Skin of body (tissue), 2 donors: ENCODE data around the gene FGF12. TPM values are rescaled to one million over a fixed set of nuclear protein-coding genes. Genes with fewer than 3 reads are reported as not detected.

ENCODE experiments used
- DNase-seq: peaks from one replicate; lab custom pipeline; 2025; lab: John Stamatoyannopoulos, UW
- total RNA-seq: library from RNA; depleted of rRNA; stranded (reverse); fragments of >200 nt; gene quantifications from one replicate; pipeline ENCODE4 v1.2.3, GENCODE V29; 2014

FGF12 gene
- total RNA-seq, 1 donor from 2014 or later: 1.4 TPM

DNA sequence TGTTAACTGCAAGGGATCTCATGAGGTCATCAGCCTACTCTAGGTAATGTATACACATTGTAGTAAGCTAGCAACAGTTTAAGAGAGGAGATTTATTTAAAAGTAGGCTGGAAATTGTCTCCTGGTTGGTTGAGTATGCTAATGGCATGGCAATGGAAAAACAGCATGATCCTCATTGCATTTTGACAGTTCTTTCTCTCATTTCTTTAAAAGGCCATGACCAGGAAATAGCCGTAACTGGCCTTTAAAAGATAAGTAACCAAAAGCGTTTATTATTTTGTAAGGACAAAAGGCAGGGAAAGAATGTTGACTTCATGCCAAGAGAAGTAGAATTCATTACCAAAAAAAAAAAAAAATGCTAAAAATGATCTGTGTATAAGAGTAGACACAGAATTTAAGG lies 310.3 kb downstream of the FGF12 start:
- DNase-seq: no peak

DNA sequence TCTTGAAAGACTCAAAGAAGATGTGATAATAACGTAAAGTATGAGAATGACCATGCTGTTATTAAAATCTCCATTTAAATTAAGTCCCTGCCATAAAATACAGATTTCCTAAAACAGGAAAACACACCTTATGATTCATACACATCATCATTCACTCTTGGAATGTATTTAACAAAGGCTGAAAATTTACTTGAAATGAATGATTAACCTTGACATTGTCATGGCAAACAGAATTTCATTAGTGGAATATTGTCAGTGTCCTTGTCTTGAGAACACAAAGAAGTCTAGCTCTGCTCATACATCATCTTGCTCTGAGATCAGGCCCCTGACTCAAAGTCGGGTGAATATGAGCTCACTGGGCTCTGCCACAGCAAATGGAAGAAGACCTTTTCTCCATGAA lies 313.9 kb downstream of the FGF12 start:
- DNase-seq: no peak

DNA sequence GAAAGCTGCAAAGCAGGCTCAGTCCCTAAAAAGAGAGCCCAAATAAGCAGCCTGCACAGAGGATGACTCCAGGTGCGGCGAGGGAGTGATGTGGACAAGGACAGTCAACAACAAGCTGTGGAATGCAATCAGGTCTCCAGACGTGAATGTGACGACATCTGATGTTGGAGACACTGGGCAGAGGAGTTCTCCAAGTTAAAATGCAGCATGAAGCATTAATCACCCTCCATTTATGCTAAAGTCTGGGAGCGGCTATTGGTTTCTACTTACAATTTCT lies 316.7 kb downstream of the FGF12 start:
- no peak for DNase-seq

DNA sequence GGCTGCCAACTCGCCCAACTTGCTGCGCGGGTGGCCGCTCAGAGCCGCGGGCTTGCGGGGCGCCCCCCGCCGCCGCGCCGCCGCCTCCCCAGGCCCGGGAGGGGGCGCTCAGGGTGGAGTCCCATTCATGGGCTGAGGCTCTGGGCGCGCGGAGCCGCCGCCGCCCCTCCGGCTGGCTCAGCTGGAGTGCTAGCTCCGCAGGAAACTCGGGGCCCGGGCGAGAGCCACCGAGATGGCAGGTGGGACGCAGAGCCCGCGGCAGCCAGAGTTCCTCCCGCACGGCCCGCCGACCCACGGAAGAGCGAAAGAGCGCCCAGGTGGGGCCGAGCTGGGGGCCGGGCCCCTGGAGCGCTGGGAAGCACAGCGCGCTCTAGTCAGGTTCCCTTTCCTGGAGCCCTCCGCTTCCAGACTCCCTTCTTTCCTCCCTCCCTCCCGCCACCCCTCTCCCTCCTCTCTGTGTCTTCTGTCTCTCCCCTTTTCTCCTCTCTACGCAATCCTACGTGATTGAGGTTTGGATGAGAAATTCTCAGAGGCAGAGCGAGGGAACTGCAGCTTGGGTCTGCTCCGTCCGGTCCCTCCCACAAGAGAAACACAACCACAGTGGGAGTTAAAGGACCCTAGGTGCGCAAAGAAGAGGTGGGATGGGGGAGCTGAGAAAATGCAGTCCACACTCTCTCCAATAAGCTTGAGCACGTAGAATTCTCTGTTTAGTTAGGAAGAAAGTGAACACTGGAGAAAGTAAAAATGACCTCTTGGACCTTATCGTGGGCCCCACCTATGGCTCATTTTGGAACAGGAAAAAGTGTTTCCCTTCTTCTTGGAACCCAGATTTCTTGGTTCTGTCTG lies 317.3 kb downstream of the FGF12 start:
- DNase-seq: peak; percentile 17

DNA sequence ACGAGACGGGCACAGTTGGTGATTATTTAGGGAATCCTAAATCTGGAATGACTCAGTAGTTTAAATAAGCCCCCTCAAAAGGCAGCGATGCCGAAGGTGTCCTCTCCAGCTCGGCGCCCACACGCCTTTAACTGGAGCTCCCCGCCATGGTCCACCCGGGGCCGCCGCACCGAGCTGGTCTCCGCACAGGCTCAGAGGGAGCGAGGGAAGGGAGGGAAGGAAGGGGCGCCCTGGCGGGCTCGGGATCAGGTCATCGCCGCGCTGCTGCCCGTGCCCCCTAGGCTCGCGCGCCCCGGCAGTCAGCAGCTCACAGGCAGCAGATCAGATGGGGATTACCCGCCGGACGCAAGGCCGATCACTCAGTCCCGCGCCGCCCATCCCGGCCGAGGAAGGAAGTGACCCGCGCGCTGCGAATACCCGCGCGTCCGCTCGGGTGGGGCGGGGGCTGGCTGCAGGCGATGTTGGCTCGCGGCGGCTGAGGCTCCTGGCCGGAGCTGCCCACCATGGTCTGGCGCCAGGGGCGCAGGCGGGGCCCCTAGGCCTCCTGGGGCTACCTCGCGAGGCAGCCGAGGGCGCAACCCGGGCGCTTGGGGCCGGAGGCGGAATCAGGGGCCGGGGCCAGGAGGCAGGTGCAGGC lies 318.0 kb downstream of the FGF12 start:
- DNase-seq: no peak

DNA sequence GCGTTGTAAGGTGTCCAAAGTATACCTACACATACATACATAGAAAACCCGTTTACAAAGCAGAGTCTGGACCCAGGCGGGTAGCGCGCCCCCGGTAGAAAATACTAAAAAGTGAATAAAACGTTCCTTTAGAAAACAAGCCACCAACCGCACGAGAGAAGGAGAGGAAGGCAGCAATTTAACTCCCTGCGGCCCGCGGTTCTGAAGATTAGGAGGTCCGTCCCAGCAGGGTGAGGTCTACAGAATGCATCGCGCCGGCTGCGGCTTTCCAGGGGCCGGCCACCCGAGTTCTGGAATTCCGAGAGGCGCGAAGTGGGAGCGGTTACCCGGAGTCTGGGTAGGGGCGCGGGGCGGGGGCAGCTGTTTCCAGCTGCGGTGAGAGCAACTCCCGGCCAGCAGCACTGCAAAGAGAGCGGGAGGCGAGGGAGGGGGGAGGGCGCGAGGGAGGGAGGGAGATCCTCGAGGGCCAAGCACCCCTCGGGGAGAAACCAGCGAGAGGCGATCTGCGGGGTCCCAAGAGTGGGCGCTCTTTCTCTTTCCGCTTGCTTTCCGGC lies 318.6 kb downstream of the FGF12 start:
- DNase-seq: no peak

DNA sequence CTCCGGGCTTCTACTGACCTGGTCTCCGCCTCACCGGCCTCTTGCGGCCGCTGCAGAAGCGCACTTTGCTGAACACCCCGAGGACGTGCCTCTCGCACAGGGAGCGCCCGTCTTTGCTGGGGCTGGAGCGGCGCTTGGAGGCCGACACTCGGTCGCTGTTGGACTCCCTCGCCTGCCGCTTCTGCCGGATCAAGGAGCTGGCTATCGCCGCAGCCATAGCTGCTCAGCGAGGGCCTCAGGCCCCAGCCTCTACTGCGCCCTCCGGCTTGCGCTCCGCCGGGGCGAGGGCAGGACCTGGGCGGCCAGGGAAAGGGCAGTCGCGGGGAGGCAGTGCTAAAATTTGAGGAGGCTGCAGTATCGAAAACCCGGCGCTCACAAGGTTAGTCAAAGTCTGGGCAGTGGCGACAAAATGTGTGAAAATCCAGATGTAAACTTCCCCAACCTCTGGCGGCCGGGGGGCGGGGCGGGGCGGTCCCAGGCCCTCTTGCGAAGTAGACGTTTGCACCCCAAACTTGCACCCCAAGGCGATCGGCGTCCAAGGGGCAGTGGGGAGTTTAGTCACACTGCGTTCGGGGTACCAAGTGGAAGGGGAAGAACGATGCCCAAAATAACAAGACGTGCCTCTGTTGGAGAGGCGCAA lies 319.2 kb downstream of the FGF12 start:
- no peak for DNase-seq

DNA sequence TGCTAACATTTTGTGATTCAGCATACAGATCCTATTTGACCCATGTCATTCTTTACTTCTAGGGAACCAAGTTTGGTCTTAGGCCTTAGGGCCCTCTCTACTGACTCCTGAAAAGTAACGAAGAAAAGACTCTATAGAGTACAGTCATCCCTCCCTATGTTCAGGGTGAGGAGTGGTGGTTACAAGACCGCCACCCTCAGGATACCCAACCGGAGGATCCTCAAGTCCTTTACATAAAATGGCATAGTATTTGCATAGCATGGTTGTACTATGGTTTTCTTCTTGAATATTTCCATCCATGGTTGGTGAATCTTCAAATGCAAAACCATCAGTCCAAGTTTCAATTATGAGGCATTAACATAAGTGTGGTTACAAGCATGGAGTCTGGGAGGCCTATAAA lies 327.6 kb downstream of the FGF12 start:
- no peak for DNase-seq

DNA sequence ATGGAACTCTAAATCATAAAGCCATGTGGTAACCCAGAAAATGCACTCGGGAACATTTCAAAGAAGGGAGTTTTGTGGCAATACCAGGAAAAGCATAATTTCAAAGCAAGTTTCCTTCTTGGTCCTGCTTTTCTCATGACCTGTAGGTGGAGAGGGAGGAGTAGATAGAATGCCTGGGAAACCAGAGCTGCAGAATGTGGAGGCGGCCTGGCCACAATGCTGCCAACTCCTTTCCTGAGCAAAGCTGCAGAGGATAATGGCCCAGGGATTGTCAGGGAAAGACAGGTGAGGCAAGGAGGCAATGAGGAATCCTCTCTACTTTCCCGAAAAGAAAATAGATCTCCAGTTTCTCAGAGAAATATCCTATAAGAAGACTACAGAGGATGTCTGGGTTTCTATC lies 330.3 kb downstream of the FGF12 start:
- DNase-seq: no peak

DNA sequence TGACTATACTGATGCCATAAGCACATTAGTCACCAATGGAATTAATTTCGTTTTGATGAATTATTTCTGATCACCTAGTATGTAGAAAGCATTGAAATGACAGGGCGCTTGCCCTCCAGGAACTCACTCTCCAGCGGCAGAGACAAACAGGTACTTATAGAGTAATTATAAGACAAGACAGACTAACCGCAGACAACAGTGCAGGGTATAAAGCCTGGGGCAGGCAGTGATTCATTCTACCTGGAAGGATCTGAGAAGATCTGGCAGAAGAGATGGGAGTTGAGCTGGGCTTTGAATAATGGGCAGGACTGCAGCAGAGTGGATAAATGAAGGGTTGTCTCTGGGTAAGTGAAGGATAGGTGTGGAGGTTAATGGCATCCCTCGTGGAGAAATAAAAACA lies 331.8 kb downstream of the FGF12 start:
- DNase-seq: no peak

DNA sequence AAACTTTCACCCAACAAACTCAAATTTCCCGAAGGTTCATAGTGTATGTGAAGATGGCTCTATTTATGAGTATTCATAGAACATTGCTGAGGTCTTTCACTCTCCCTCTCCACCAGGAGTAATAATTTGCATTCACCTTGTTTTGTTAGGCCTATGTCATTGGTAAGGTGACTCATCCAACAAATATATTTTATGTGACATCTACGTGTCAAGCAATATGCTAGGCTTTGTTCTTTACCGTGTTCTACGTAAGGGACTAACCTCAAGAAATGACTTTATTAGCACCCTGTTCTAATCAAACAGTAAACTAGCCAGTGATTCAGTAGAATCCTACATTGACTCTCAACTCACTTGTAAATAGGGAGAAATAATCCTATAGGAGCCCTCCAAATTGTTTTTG lies 334.4 kb downstream of the FGF12 start:
- DNase-seq: no peak

DNA sequence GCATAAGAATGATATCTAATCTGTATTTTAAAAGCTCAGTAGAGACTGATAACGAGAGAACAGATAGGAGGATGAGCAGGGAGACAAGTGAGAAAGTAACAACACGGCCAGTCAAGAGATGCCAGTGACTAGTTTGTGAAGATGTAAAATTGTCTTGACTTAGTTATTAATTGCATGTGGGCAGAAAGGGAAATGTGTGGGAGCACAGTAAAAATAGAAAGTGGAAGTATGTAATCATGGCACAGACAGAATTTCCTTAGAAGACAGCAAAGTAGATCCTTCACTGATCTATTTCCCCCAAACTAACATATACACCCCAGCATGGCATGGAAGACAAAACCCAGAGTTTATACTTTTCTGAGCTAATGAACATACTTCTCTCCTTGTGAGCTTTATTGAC lies 344.5 kb downstream of the FGF12 start:
- no peak for DNase-seq

DNA sequence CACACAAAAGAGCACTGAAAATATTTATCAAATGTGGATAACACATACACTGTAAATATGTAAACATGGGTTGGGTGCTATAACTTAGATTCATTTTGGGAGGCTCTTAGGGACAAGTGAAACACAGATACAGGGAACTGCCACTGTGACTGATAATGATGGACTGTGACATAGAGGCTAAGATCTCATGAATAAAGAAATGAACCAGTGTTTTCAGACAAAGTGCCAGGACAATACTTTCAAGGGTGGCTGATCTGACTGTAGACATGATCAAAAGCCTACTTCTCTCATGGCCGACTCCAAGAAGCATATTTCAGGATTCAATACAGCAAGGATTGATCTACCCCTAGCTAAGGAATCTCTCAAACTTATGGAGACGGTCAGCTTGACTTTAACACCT lies 353.8 kb downstream of the FGF12 start:
- no peak for DNase-seq

DNA sequence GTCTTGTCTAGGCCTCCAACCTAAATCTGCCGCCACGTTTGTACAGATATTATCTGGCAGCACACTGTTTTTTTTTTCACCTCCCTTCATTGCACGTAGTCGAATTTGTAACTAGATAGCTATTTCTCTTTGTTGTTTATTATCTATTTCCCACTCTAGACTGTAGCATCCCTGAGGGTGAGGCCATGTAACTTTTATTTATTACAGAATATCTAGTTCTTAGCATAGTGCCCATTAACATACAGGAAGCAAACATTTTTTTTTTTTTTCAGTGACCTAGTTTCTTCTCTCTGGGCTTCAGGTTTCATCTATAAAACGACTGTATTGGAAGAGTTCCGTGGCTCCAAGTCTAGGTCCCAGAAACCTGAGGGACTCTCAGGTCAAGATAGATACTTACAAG lies 354.3 kb downstream of the FGF12 start:
- no peak for DNase-seq

DNA sequence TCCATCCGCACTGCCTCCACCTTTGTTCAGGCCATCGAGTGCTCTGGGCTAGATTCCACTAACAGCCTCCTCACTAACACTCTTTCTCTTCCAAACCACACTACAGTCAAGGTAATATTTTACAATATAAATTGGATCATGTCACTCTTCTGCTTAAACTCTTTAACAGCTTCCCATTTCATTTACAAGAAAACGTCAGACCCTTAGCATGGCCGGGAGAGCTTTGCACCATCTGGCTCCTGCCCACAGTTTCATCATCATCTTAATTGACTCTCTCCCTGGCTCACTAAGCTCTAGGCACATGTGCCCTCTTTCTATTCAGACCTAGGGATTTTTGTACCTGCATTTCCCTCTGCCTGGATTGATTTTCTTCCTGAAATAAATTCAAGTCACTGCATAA lies 354.7 kb downstream of the FGF12 start:
- no peak for DNase-seq

DNA sequence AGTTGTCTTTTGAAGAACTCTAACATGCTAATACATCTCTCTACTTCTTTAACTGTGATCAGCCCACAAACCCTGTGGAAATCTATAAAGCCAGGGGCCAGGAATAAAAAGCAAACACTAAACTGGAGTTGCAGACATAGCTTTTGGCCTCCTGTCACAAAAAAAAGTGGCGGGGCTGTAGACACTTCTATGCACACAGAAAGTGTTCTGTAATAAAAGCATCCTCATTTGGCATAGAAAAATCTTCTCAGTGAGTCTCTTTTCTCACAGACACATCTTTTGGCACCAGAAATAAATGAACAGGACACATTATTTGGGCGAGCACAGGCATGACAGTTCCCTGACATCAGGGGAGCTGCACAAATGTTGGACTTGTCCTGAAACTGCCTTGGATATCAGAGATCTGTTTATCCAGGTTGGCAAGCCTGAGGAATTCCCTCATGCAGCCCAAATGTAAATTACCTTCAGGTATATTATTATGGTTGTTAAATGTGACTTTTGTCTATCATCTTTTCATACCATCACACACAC lies 355.4 kb downstream of the FGF12 start:
- no peak for DNase-seq

DNA sequence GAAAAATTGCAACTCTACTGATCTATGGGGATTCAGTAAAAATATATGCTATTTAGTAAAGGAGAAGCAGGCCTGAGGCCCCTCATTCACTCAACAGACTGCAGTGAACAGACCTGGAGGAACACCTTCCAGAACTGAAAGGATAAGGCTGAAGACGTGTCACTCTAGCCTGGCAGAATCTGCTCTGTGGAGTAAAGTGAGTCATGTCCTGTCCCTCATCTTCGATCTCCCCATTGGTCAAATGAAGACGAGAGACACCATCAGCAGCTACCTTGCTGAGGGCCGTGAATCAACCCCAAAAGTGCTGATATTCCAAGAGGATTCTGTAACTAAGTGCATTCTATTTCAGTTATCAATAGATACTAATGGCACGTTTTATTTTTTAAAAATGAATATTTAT lies 359.7 kb downstream of the FGF12 start:
- DNase-seq: no peak

DNA sequence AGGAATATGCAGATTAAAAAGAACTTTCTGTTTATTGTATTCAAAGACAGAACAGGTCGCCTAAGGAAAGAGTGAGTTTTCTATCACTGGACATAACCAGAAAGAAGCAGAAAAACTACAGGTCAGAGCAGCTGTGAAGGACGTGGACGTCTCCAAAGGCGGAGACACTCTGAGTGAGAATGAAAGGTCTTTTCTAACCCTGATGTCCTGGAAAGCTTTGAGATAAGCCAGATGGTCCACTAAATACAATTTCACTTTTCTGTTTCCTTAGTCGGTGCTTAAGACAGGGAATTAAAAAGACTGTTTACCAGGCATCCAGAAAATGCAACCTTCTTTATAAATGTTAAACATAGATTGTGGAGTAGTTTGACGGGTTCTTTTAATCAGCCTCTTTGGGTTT lies 360.4 kb downstream of the FGF12 start:
- DNase-seq: no peak

DNA sequence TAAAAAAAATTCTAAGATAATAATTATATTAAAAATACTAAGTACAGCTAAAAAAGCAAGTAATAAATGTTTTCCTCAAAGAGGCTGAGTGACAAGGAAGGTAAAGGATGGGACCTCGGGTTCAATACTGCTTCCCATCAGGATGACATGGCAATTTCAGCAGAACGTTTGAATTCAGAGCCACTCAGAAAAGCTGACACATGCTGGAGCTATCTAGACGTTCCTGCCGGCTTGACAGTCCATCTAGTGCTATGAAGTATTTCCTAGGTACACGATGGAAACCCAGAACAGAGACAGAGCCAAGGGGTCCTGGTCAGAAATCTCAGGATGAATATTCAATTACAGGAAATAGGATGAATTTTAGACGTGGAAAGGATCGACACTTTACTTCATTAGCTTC lies 361.8 kb downstream of the FGF12 start:
- no peak for DNase-seq

DNA sequence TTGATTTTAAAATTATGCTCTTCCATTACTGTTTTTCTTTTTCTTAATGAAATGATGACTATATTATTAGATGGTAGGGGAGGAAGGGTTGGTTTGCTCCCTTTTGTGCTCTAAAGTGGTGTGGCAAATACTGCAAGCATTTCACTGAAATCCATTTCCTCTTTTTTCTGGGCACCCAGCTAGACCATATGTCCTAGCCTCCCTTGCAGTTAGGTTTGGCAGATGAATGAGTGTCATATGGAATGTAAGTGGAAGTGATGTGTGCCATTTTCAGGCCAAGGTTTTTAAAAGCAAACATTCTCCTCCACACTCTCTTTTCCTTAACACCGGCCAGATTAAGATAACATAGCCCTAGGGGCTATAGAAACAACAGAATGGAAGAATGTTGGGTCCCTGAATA lies 363.0 kb downstream of the FGF12 start:
- no peak for DNase-seq

DNA sequence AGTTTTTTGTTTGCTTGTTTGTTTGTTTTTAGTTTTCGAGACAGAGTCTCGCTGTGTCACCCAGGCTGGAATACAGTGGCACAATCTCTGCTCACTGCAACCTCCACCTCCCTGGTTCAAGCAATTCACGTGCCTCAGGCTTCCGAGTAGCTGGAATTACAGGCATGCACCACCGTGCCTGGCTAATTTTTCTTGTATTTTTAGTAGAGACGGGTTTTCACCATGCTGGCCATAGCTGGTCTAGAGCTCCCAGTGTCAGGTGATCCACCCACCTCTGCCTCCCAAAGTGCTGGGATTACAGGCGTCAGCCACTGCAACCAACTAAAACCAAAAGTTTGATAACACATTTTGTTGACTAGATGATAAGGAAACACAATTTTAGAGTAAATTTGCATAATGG lies 372.7 kb downstream of the FGF12 start:
- DNase-seq: no peak

DNA sequence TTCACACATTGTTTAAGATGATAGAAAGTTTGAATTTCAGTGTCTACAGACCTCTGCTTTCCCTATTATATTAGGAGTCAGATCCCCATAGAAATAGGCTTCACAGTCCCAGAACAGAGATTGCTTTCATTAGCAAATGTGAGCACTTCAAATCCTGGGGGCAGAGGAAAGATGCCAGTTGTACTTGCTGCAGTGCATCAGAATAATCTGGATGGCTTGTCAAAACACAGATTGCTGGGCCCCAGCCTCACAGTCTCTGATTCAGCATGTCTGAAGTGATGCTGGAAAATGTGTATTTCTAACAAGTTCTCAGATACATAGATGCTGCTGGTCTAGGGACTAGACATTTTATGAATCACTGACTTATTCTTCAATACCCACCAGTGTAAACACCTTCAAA lies 375.2 kb downstream of the FGF12 start:
- DNase-seq: no peak

DNA sequence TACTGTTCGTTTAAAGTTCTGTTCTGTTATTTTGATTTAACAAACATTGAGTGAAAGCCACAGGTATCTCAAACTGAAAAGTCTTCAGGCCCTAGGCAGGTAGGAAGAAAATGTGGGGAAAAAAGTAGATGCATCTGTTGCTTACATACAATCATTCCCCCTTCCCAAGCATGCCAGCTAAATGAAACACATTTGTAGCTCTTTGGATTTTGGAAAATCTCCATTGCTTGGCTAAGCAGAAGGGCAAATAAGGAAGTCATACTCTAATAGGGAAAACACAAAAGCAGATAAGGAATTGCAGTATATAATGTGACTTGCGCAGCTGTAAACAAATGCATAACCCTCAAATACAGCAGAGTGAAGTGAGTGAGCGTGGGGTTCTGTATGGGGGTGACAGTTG lies 375.9 kb downstream of the FGF12 start:
- no peak for DNase-seq
